Measurements from ENCODE around the gene GPHN. TPM values are rescaled to one million over a fixed set of nuclear protein-coding genes. Genes with fewer than 3 reads are reported as not detected.

Gene GPHN
- total and polyA plus RNA-seq, 10 of the 15 experiments (the other 5 are each of a cell fraction or from before 2014, with no cell fraction given): 22.3 to 48.8 (median 33.1) TPM

- TF ChIP-seq BHLHE40 (IDR thresholded peaks at IDR 0.05; ENCODE audit: borderline replicate concordance in 1 of 2, low read depth in 2 of 2, low read length in 1 of 2) (peak; percentile 41 to 52; a peak in 2 of 4 replicates), JUNB (IDR thresholded peaks at IDR 0.05) (no peak), EGR1 (IDR thresholded peaks at IDR 0.05; ENCODE audit: borderline replicate concordance in 1 of 2, low read depth in 2 of 2, low read length in 2 of 2) (0 out of 3 replicates have a peak, but pooled peaks of 1 of the 2 experiments have one; percentile 29), BCL11A (IDR thresholded peaks at IDR 0.05; ENCODE audit: low read depth, low read length) (peak; percentile 4; the same call in 1 of the 2 replicates), ESRRA (IDR thresholded peaks at IDR 0.05; ENCODE audit: low read length) (no peak), EED (IDR thresholded peaks at IDR 0.05; ENCODE audit: low read depth) (0 out of 2 replicates have a peak, but pooled peaks have one; percentile 28), MEF2B (IDR thresholded peaks at IDR 0.05; ENCODE audit: partially characterized antibody, poor library complexity, severe bottlenecking) (peak; percentile 88), TAF1 (IDR thresholded peaks at IDR 0.05; ENCODE audit: borderline replicate concordance, low read depth, low read length) (no peak), SMC3 (IDR thresholded peaks at IDR 0.05; ENCODE audit: borderline replicate concordance, low read length) (peak; percentile 5; the same call in 1 of the 2 replicates), POLR2A (IDR thresholded peaks at IDR 0.05; ENCODE audit: low read depth, low read length) (peak; percentile 36; the same call in 1 of the 2 replicates), PAX5 (IDR thresholded peaks at IDR 0.05; ENCODE audit: borderline replicate concordance, low read depth, low read length) (no peak), EP300 (IDR thresholded peaks at IDR 0.05; ENCODE audit: borderline replicate concordance in 1 of 2, control insufficient read depth in 1 of 2, low read depth in 2 of 2, low read length in 2 of 2) (peak in 1 of 2 experiments; percentile 58; a peak in 1 of 4 replicates), RELA (IDR thresholded peaks at IDR 0.05; ENCODE audit: borderline replicate concordance, partially characterized antibody) (peak; percentile 39), EZH2 (IDR thresholded peaks at IDR 0.05; ENCODE audit: borderline replicate concordance, control insufficient read depth, low read depth, low read length) (no peak), RAD21 (IDR thresholded peaks at IDR 0.05; ENCODE audit: insufficient read depth, low read depth, low read length) (no peak), TCF12 (IDR thresholded peaks at IDR 0.05; ENCODE audit: low read depth, low read length) (no peak), NR2F1 (conservative IDR thresholded peaks at IDR 0.05) (0 out of 2 replicates have a peak, but pooled peaks have one; percentile 8), RB1 (IDR thresholded peaks at IDR 0.05; ENCODE audit: borderline replicate concordance) (peak; percentile 35; the same call in 1 of the 2 replicates), YBX1 (IDR thresholded peaks at IDR 0.05) (no peak), BCL3 (IDR thresholded peaks at IDR 0.05; ENCODE audit: borderline replicate concordance, insufficient read depth, low read depth, low read length, poor library complexity, severe bottlenecking) (peak; percentile 10), E2F4 (IDR thresholded peaks at IDR 0.05; ENCODE audit: low read depth, low read length) (no peak), CHD2 (IDR thresholded peaks at IDR 0.05; ENCODE audit: borderline replicate concordance, low read depth, low read length) (peak; percentile 88), IKZF2 (IDR thresholded peaks at IDR 0.05) (no peak; a peak in 1 of 4 replicates), SIN3A (IDR thresholded peaks at IDR 0.05; ENCODE audit: low read depth, low read length) (peak; percentile 61; the same call in 1 of the 2 replicates), MYC (IDR thresholded peaks at IDR 0.05; ENCODE audit: insufficient read depth, insufficient read length, insufficient replicate concordance, low read length, severe bottlenecking) (no peak)
- TF ChIP-seq, protein P1, sequence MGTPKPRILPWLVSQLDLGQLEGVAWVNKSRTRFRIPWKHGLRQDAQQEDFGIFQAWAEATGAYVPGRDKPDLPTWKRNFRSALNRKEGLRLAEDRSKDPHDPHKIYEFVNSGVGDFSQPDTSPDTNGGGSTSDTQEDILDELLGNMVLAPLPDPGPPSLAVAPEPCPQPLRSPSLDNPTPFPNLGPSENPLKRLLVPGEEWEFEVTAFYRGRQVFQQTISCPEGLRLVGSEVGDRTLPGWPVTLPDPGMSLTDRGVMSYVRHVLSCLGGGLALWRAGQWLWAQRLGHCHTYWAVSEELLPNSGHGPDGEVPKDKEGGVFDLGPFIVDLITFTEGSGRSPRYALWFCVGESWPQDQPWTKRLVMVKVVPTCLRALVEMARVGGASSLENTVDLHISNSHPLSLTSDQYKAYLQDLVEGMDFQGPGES (IDR thresholded peaks at IDR 0.05): no peak
Measured at GRCh38 chr14:66508846-66509621, 1.1 kb downstream of the GPHN start (continued).
